Psoas muscle (tissue), 8 donors: ENCODE measurements around the gene PPP1CC. TPM values are rescaled to one million over a fixed set of nuclear protein-coding genes. Genes with fewer than 3 reads are reported as not detected.

Experiments
- ATAC-seq, 4 donors: fragments of 200-7000 bp; cut with Tn5 transposase; one replicate each; pipeline ENCODE4 v1.9.1; 2020; ENCODE audit warnings: moderate library complexity in 3 of 4, mild to moderate bottlenecking in 2 of 4
- DNase-seq, 2 donors: peaks; one replicate each; pipeline ENCODE4 v3.0.0-alpha.2; 2020
- H3K27ac ChIP-seq: fragments of 200-600 bp; one replicate; pipeline ENCODE4 v1.8.0; 2022
- H3K27me3 ChIP-seq, 3 donors: fragments of 200-600 bp in 1 of 3; one replicate each; pipeline versions ENCODE4 v1.6.1 to v1.8.0; 2013 to 2022; ENCODE audit warnings: low read length in 2 of 3, mild to moderate bottlenecking in 2 of 3, moderate library complexity in 1 of 3; ENCODE audit not compliant: insufficient read depth in 3 of 3
- H3K36me3 ChIP-seq, 2 donors: fragments of 200-600 bp in 1 of 2; one replicate each; pipeline versions ENCODE4 v1.6.1 to v1.8.0; 2013 to 2022; ENCODE audit warnings: low read depth in 1 of 2, mild to moderate bottlenecking in 1 of 2, moderate library complexity in 1 of 2; ENCODE audit not compliant: insufficient read depth in 1 of 2
- H3K4me1 ChIP-seq: fragments of 200-600 bp; one replicate; pipeline ENCODE4 v1.8.0; 2022
- H3K4me3 ChIP-seq: fragments of 200-600 bp; one replicate; pipeline ENCODE4 v1.8.0; 2022; ENCODE audit warnings: mild to moderate bottlenecking
- H3K9me3 ChIP-seq: fragments of 200-600 bp; one replicate; pipeline ENCODE4 v1.8.0; 2022
- CTCF ChIP-seq: fragments of 200-600 bp; IDR thresholded peaks from one replicate; pipeline ENCODE4 v1.8.0; 2022; ENCODE audit warnings: antibody characterized with exemption
- WGBS, 3 donors: extraction: QIAGEN DNeasy Blood & Tissue Kit; methylation state at CpG; one replicate each; pipeline versions ENCODE4 v1.1.6 to v1.1.7; 2013; 5-methylcytosine and 5-hydroxymethylcytosine counted together
- intact Hi-C, 2 donors: fragments of 100-400 bp; cut with DNase I; formaldehyde crosslinking; loops; one replicate each; pipeline versions ENCODE4 v1.11.0 to v1.14.2; 2022
- polyA plus RNA-seq, 3 donors: library from polyadenylated mRNA; stranded (reverse); fragments of 200-250 nt; gene quantifications; one replicate each; pipeline ENCODE4 v1.2.3, GENCODE V29; 2013
- total RNA-seq, 4 donors: library from RNA; stranded (reverse); fragmentation: NEBNext Ultra II Directional in 2 of 4; extraction: Animal tissue kit (Norgen Biotek cat#: 25700) in 2 of 4; gene quantifications; one replicate each; pipeline versions ENCODE4 v1.2.1 to v1.2.4, GENCODE V29; 2021 to 2023
- donor health status: healthy with polysubstance abuse.
- donor health status: DM: no; HTN: no; CAD: no; lungs with moderate emphysema.
- donor health status: Bipolar disorder and iron deficiency.
- donor health status: healthy.
- donor health status: DM: yes; HTN: yes; CAD: no.
- donor health status: DM: no; HTN: no; CAD: no.
- donor health status: DM: no; HTN: no; CAD: no.
- donor health status: DM: yes; HTN: yes; CAD: no.

Gene PPP1CC
- total and polyA plus RNA-seq, 7 donors: 82.5 to 222 (median 129) TPM

GRCh38 chr12:110704750-110705149 is 37.9 kb downstream of the PPP1CC start:
- Histone ChIP-seq H3K9me3 (no peaks in the 10 kb centered on the region), H3K27ac (no peak overlapping the region), H3K27me3 (no peaks in the 10 kb centered on the region), H3K4me3 (no peak overlapping the region), H3K4me1 (no peaks in the 10 kb centered on the region), H3K36me3 (no peaks in the 10 kb centered on the region)
- ATAC-seq (no peak), DNase-seq (no peak)
- intact Hi-C loops: no loop called here
- no peak for TF ChIP-seq CTCF
- 30 to 34% (median 33%) methylated on average over 5 of the region's 5 CpGs for WGBS, 3 donors

- WGBS, 3 donors: 94 to 98% (median 97%) methylated on average over 5 of the region's 5 CpGs
- Histone ChIP-seq H3K9me3 (no peaks in the 10 kb centered on the region), H3K27ac (no peak overlapping the region), H3K4me1 (peaks cover under 1% of the 10 kb centered on the region), H3K36me3 (no peaks in the 10 kb centered on the region), H3K27me3 (no peaks in the 10 kb centered on the region), H3K4me3 (no peak overlapping the region)
- ATAC-seq: no peak
- DNase-seq: no peak
- no peak for TF ChIP-seq CTCF
- intact Hi-C loops: no loop called here
Measured at GRCh38 chr12:110704231-110704630, 38.5 kb downstream of the PPP1CC start.

GRCh38 chr12:110702081-110702480 is 40.6 kb downstream of the PPP1CC start:
- WGBS, 3 donors: 86 to 90% (median 89%) methylated on average over 5 of the region's 5 CpGs

GRCh38 chr12:110699591-110700445 is 42.9 kb downstream of the PPP1CC start:
- Histone ChIP-seq H3K4me3 (no peak overlapping the region), H3K36me3 (no peaks in the 10 kb centered on the region), H3K4me1 (peaks cover 13% of the 10 kb centered on the region), H3K27ac (no peak overlapping the region), H3K27me3 (no peaks in the 10 kb centered on the region), H3K9me3 (no peaks in the 10 kb centered on the region)
- peak in 1 of 2 donors; percentile 60 for DNase-seq
- ATAC-seq: no peak
- TF ChIP-seq CTCF: no peak
- WGBS, 3 donors: 75 to 81% (median 78%) methylated on average over 28 of the region's 28 CpGs
- intact Hi-C loops: loop anchor here in 1 of 2 donors (10.0 kb wide), 2 partner anchors 185 to 245 kb away; partner anchors contain the start of gene ARPC3

More at GRCh38 chr12:110702081-110702480, 40.6 kb downstream of the PPP1CC start:
- ATAC-seq (no peak), DNase-seq (no peak)
- Histone ChIP-seq H3K4me1 (peaks cover 13% of the 10 kb centered on the region), H3K27me3 (no peaks in the 10 kb centered on the region), H3K9me3 (no peaks in the 10 kb centered on the region), H3K4me3 (no peak overlapping the region), H3K27ac (no peak overlapping the region), H3K36me3 (no peaks in the 10 kb centered on the region)
- intact Hi-C loops: no loop called here
- TF ChIP-seq CTCF: no peak
